ENCODE results near the gene TMEM183A. TPM values are rescaled to one million over a fixed set of nuclear protein-coding genes. Genes with fewer than 3 reads are reported as not detected.

TMEM183A gene
- total and polyA plus RNA-seq, 2 experiments from 2014 or later: 55.1 to 128 TPM

- no peak overlapping the region for H3K27ac ChIP-seq (ENCODE audit: low read depth)
- Mint-ChIP-seq H3K27ac (no peak overlapping the region), H3K36me3 (ENCODE audit: low read depth) (peaks cover 5% of the 10 kb centered on the region; the same call in 2 of the 3 replicates), H3K27me3 (ENCODE audit: insufficient read depth, low read depth, poor library complexity) (peaks cover 7% of the 10 kb centered on the region), H3K9me3 (no peaks in the 10 kb centered on the region; the same call in 2 of the 3 replicates), H3K4me1 (peaks cover 13% of the 10 kb centered on the region), H3K4me3 (peak overlapping the region; percentile 89; the same call in 2 of the 3 replicates)
- no peaks in the 10 kb centered on the region for H4K20me1 ChIP-seq (replicated peaks; ENCODE audit: insufficient read depth)
- H3K9me2 ChIP-seq (ENCODE audit: insufficient read depth): no peaks in the 10 kb centered on the region
- H3K79me2 ChIP-seq (replicated peaks; ENCODE audit: insufficient read depth): no peaks in the 10 kb centered on the region
- peaks cover 6% of the 10 kb centered on the region; the same call in 1 of the 2 replicates for H3K36me3 ChIP-seq (ENCODE audit: insufficient read depth)
- no peak for TF ChIP-seq CREB1 (CRISPR knock-in tag; IDR thresholded peaks at IDR 0.05; ENCODE audit: low read depth)
- TF ChIP-seq ZNF331 (CRISPR knock-in tag; IDR thresholded peaks at IDR 0.05; ENCODE audit: low read depth): no peak
- peak overlapping the region; percentile 88 for H3K4me2 ChIP-seq
- peaks cover 8% of the 10 kb centered on the region; the same call in 1 of the 2 replicates for H3K4me1 ChIP-seq (ENCODE audit: insufficient read depth)
- ATAC-seq: no peak
- no peak for DNase-seq (ENCODE audit: low spot score)
- H2AFZ ChIP-seq: no peak overlapping the region
- H3F3A ChIP-seq (replicated peaks; ENCODE audit: low read depth): no peaks in the 10 kb centered on the region
- no peaks in the 10 kb centered on the region; the same call in 1 of the 2 replicates for H3K27me3 ChIP-seq (ENCODE audit: insufficient read depth)
- peak overlapping the region; percentile 80 for H3K4me3 ChIP-seq
These were observed 38.8 kb upstream of the TMEM183A start for GRCh38 chr1:202968351-202968750.

GRCh38 chr1:202968895-202969295, 38.3 kb upstream of the TMEM183A start:
- Mint-ChIP-seq H3K27ac (0 out of 2 replicates have a peak overlapping the region, but pooled peaks have one; percentile 67), H3K27me3 (ENCODE audit: insufficient read depth, low read depth, poor library complexity) (peaks cover 7% of the 10 kb centered on the region), H3K9me3 (no peaks in the 10 kb centered on the region; the same call in 2 of the 3 replicates), H3K36me3 (ENCODE audit: low read depth) (peaks cover 5% of the 10 kb centered on the region; the same call in 2 of the 3 replicates), H3K4me3 (peak overlapping the region; percentile 36; the same call in 2 of the 3 replicates), H3K4me1 (peaks cover 13% of the 10 kb centered on the region)
- no peak overlapping the region for H3K4me2 ChIP-seq
- no peaks in the 10 kb centered on the region for H3K9me2 ChIP-seq (ENCODE audit: insufficient read depth)
- peak; percentile 73 to 79 for TF ChIP-seq CTCF (conservative IDR thresholded peaks at IDR 0.05; ENCODE audit: low read depth in 2 of 2)
- TF ChIP-seq EZH2phosphoT487 (IDR thresholded peaks at IDR 0.05; ENCODE audit: unreplicated experiment): no peak
- peaks cover 4% of the 10 kb centered on the region; the same call in 1 of the 2 replicates for H3K36me3 ChIP-seq (ENCODE audit: insufficient read depth)
- H3F3A ChIP-seq (replicated peaks; ENCODE audit: low read depth): no peaks in the 10 kb centered on the region
- no peak overlapping the region for H2AFZ ChIP-seq
- peaks cover 8% of the 10 kb centered on the region; the same call in 1 of the 2 replicates for H3K4me1 ChIP-seq (ENCODE audit: insufficient read depth)
- H3K27me3 ChIP-seq (ENCODE audit: insufficient read depth): no peaks in the 10 kb centered on the region; the same call in 1 of the 2 replicates
- DNase-seq (ENCODE audit: low spot score): peak; percentile 89
- H3K79me2 ChIP-seq (replicated peaks; ENCODE audit: insufficient read depth): no peaks in the 10 kb centered on the region
- no peak overlapping the region for H3K27ac ChIP-seq (ENCODE audit: low read depth)
- H4K20me1 ChIP-seq (replicated peaks; ENCODE audit: insufficient read depth): no peaks in the 10 kb centered on the region
- no peak overlapping the region for H3K4me3 ChIP-seq
- peak; percentile 76 for ATAC-seq

- H3K27me3 Mint-ChIP-seq (ENCODE audit: insufficient read depth, low read depth, poor library complexity): peaks cover 9% of the 10 kb centered on the region
- Histone ChIP-seq H3K36me3 (ENCODE audit: insufficient read depth) (no peaks in the 10 kb centered on the region), H3F3A (replicated peaks; ENCODE audit: low read depth) (no peaks in the 10 kb centered on the region), H3K4me3 (no peak overlapping the region), H3K4me2 (no peak overlapping the region), H4K20me1 (replicated peaks; ENCODE audit: insufficient read depth) (no peaks in the 10 kb centered on the region), H3K27ac (ENCODE audit: low read depth) (no peak overlapping the region), H3K4me1 (ENCODE audit: insufficient read depth) (peaks cover 13% of the 10 kb centered on the region), H3K27me3 (ENCODE audit: insufficient read depth) (no peaks in the 10 kb centered on the region; the same call in 1 of the 2 replicates), H2AFZ (no peak overlapping the region), H3K79me2 (replicated peaks; ENCODE audit: insufficient read depth) (no peaks in the 10 kb centered on the region), H3K9me2 (ENCODE audit: insufficient read depth) (no peaks in the 10 kb centered on the region)
- no peak overlapping the region for H3K27ac Mint-ChIP-seq
- H3K4me1 Mint-ChIP-seq: peaks cover 19% of the 10 kb centered on the region
- no peaks in the 10 kb centered on the region for H3K36me3 Mint-ChIP-seq (ENCODE audit: low read depth)
- no peaks in the 10 kb centered on the region; the same call in 2 of the 3 replicates for H3K9me3 Mint-ChIP-seq
- H3K4me3 Mint-ChIP-seq: no peak overlapping the region
- TF ChIP-seq EZH2phosphoT487 (IDR thresholded peaks at IDR 0.05; ENCODE audit: unreplicated experiment) (no peak), POLR2AphosphoS5 (IDR thresholded peaks at IDR 0.05; ENCODE audit: low read depth) (no peak), ZNF331 (CRISPR knock-in tag; IDR thresholded peaks at IDR 0.05; ENCODE audit: low read depth) (no peak), ZNF462 (CRISPR knock-in tag; IDR thresholded peaks at IDR 0.05) (no peak), CREB1 (CRISPR knock-in tag; IDR thresholded peaks at IDR 0.05; ENCODE audit: low read depth) (no peak), ZNF114 (CRISPR knock-in tag; IDR thresholded peaks at IDR 0.05) (no peak)
- DNase-seq (ENCODE audit: low spot score) (no peak), ATAC-seq (no peak)
These were observed 35.1 kb upstream of the TMEM183A start for GRCh38 chr1:202972046-202972445.
